ENCODE measurements around the gene FEM1C. TPM values are rescaled to one million over a fixed set of nuclear protein-coding genes. Genes with fewer than 3 reads are reported as not detected.

FEM1C gene
- total RNA-seq, 1 donor from 2014 or later = 15.4 TPM

GRCh38 chr5:115475788-115476187 is 68.8 kb downstream of the FEM1C start:
- Mint-ChIP-seq H3K27me3 (ENCODE audit: low read depth) (peaks cover 40% of the 10 kb centered on the region), H3K4me3 (ENCODE audit: unreplicated experiment) (no peak overlapping the region), H3K9me3 (ENCODE audit: low read depth) (peaks cover 3% of the 10 kb centered on the region), H3K27ac (ENCODE audit: unreplicated experiment) (no peak overlapping the region), H3K36me3 (ENCODE audit: low read depth) (no peaks in the 10 kb centered on the region), H3K4me1 (ENCODE audit: low read depth) (no peaks in the 10 kb centered on the region)
- DNase-seq (ENCODE audit: low spot score) = no peak
- TF ChIP-seq, protein P1, sequence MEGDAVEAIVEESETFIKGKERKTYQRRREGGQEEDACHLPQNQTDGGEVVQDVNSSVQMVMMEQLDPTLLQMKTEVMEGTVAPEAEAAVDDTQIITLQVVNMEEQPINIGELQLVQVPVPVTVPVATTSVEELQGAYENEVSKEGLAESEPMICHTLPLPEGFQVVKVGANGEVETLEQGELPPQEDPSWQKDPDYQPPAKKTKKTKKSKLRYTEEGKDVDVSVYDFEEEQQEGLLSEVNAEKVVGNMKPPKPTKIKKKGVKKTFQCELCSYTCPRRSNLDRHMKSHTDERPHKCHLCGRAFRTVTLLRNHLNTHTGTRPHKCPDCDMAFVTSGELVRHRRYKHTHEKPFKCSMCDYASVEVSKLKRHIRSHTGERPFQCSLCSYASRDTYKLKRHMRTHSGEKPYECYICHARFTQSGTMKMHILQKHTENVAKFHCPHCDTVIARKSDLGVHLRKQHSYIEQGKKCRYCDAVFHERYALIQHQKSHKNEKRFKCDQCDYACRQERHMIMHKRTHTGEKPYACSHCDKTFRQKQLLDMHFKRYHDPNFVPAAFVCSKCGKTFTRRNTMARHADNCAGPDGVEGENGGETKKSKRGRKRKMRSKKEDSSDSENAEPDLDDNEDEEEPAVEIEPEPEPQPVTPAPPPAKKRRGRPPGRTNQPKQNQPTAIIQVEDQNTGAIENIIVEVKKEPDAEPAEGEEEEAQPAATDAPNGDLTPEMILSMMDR (IDR thresholded peaks at IDR 0.05) = no peak

GRCh38 chr5:115472271-115473025 is 72.1 kb downstream of the FEM1C start:
- DNase-seq (ENCODE audit: low spot score) = no peak
- H3K27ac Mint-ChIP-seq (ENCODE audit: unreplicated experiment) = no peak overlapping the region
- no peaks in the 10 kb centered on the region for H3K4me1 Mint-ChIP-seq (ENCODE audit: low read depth)
- TF ChIP-seq, protein P1 (IDR thresholded peaks at IDR 0.05) = no peak
- H3K9me3 Mint-ChIP-seq (ENCODE audit: low read depth) = no peaks in the 10 kb centered on the region
- H3K36me3 Mint-ChIP-seq (ENCODE audit: low read depth) = no peaks in the 10 kb centered on the region
- no peak overlapping the region for H3K4me3 Mint-ChIP-seq (ENCODE audit: unreplicated experiment)
- H3K27me3 Mint-ChIP-seq (ENCODE audit: low read depth) = peaks cover 26% of the 10 kb centered on the region

GRCh38 chr5:115471345-115472063 is 73.1 kb downstream of the FEM1C start:
- no peaks in the 10 kb centered on the region for H3K9me3 Mint-ChIP-seq (ENCODE audit: low read depth)
- TF ChIP-seq, protein P1 (IDR thresholded peaks at IDR 0.05) = no peak
- no peak for DNase-seq (ENCODE audit: low spot score)
- no peak overlapping the region for H3K4me3 Mint-ChIP-seq (ENCODE audit: unreplicated experiment)
- no peaks in the 10 kb centered on the region for H3K4me1 Mint-ChIP-seq (ENCODE audit: low read depth)
- no peaks in the 10 kb centered on the region for H3K36me3 Mint-ChIP-seq (ENCODE audit: low read depth)
- peaks cover 23% of the 10 kb centered on the region for H3K27me3 Mint-ChIP-seq (ENCODE audit: low read depth)
- no peak overlapping the region for H3K27ac Mint-ChIP-seq (ENCODE audit: unreplicated experiment)

DNA sequence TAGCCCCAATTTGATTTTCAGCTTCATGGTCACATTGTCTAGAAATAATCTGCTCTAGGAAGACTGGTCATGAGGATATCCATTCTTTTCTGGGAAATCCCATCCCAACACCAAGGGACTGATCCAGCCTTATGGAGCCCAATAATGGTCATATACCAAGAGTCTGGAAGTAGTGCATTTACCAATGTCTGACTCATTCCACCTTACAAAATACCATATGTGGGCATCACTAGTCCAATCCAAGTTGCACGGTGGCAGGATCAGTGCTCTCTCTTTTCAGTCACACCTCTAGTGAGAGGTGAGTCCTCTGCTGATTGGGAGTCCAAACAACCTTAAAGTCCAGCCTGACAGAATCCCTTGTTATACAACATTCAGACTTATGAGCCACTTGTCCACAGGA is 73.7 kb downstream of the FEM1C start:
- no peaks in the 10 kb centered on the region for H3K9me3 Mint-ChIP-seq (ENCODE audit: low read depth)
- peaks cover 21% of the 10 kb centered on the region for H3K27me3 Mint-ChIP-seq (ENCODE audit: low read depth)

More for the DNA sequence above, 73.7 kb downstream of the FEM1C start:
- Mint-ChIP-seq H3K27ac (ENCODE audit: unreplicated experiment) (no peak overlapping the region), H3K4me3 (ENCODE audit: unreplicated experiment) (no peak overlapping the region), H3K4me1 (ENCODE audit: low read depth) (no peaks in the 10 kb centered on the region), H3K36me3 (ENCODE audit: low read depth) (no peaks in the 10 kb centered on the region)
- TF ChIP-seq, protein P1 (IDR thresholded peaks at IDR 0.05) = no peak
- no peak for DNase-seq (ENCODE audit: low spot score)

Other genes with a start within 250 kb of the FEM1C start
- 6.6 to 10.1 TPM (median 9.2 TPM) in 3 replicates for gene CCDC112, start 248.1 kb downstream of the FEM1C start, total RNA-seq
- gene TICAM2, start 57.7 kb upstream of the FEM1C start, total RNA-seq = 3.2 to 4.7 TPM (median 4.0 TPM) in 3 replicates
- gene TMED7, start 81.3 kb upstream of the FEM1C start, total RNA-seq = 122 to 146 TPM (median 132 TPM) in 3 replicates